GM21529 (cell line): ENCODE results near the gene ZNF407.

Source experiments
- ATAC-seq: cut with Tn5 transposase; IDR thresholded peaks from one replicate; pipeline ENCODE4 v1.9.1; 2021; ENCODE audit not compliant: unreplicated experiment

The ZNF407 gene

DNA sequence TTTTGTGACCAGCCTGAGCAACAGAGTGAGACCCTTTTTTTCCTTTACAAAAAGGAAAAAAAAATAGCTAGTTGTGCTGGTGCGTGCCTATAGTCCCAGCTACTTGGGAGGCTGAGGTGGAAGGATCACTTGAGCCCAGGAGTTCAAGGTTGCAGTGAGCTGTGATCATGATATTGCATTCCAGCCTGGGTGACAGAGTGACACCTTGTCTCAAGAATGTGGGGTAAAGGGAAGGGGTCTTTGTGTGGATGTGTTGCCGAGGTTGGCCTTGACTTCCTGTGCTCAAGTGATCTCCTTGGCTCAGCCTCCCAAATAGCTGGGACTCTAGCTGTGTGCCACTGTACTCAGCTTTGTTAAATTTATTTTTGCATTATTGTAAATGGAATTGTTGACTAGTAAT lies 120.6 kb downstream of the ZNF407 start:
- ATAC-seq = no peak

- no peak for ATAC-seq
These were observed 124.6 kb downstream of the ZNF407 start for GRCh38 chr18:74722237-74722636.

DNA sequence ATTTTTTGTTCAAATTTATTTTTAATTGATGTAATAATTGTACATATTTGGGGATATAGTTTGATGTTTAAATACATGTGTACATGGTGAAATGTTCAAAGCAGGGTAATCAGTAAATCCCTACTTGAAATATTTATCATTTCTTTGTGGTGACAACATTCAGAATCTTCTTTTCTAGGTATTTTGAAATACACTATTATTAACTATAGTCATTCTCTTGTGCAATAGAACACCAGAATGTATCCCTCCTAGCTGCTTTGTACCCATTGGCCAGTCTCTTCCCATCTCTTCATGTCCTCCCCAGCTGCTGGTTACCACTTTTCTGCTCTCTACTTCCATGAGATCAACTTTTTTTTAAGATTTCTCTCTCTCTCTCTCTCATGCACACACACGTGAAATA lies 126.5 kb downstream of the ZNF407 start:
- ATAC-seq = no peak

DNA sequence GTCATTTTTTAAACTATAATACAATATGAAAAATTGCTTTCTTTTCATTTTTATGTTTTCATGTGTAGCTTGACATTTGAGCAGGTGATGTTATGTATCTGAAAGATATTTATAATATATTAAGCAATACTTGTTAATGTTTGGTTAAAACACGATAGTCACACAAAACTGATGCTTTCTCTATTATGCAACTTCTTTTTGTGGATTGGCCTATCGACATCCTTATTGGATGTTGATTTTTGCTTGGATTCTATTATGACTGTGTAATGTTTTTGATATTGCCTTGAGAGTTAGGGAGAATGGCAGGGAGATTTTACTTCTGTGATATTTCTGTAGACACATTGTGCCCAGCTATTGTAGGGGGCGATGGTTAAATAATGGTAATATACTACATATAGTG lies 128.0 kb downstream of the ZNF407 start:
- ATAC-seq = no peak

- ATAC-seq = no peak
These were observed 130.9 kb downstream of the ZNF407 start for GRCh38 chr18:74728586-74728985.

- ATAC-seq = no peak
These were observed 133.4 kb downstream of the ZNF407 start for GRCh38 chr18:74731097-74731496.

DNA sequence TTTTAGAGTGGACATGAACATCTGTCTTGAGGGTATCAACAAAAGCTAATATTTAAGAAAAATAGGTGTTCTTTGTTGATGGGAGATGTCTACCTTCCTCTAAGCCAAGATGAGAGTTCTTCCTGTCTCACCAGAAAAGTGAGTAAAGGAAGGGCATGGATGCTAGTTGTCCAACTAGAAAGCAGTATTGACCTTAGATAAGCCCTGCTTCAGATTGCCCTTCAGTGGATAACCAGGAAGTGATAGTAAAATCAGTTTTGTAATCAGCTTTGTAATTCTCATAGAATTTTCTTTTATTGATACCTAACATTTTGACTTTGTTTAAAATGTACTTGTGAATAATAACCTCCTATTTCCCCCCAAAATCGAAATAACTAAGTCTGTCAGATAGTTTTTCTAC lies 134.7 kb downstream of the ZNF407 start:
- no peak for ATAC-seq

DNA sequence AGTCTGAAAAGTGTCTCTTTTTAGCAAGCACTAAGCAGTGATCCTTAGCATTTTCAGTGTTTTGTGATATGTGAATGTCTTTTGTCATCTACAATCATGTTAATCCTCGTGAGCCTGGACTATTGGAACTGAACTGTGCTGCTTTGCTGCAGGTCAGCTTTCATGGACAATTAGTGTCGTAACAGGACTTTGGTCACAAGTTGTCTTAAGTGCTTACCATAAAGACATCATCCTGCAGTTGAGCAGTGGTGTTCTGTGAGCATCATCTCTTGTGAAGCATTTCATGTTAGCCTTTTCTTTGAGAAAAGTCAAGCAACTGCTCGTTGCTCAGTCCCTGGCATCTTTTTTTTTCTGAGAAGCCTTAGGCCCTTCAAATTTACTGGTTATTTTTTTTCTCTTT lies 135.9 kb downstream of the ZNF407 start:
- no peak for ATAC-seq

GRCh38 chr18:74734013-74734444 lies 136.4 kb downstream of the ZNF407 start:
- no peak for ATAC-seq

DNA sequence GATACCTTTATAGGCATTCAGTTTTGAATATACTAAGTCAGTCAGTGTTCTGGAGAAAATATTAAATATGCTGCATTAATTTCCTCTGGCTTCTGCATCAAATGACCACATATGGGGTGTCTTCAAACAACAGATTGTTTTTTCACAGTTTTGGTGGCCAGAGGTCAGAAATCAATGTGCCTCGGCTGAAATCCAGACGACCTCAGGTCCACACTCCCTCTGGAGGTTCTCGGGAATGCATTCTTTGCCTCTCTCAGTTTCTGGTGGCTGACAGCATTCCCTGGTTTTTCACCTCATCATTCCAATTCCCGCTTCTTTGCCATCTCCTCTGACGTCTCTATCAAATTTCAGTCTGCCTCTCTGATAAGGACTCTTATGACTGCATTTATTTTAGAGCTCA lies 142.3 kb downstream of the ZNF407 start:
- no peak for ATAC-seq

- no peak for ATAC-seq
These were observed 145.0 kb downstream of the ZNF407 start for GRCh38 chr18:74742573-74743243.

GRCh38 chr18:74745633-74746403 lies 148.1 kb downstream of the ZNF407 start:
- ATAC-seq = no peak

GRCh38 chr18:74748809-74749208 lies 151.1 kb downstream of the ZNF407 start:
- ATAC-seq = no peak

GRCh38 chr18:74758995-74759394 lies 161.3 kb downstream of the ZNF407 start:
- ATAC-seq = no peak

- no peak for ATAC-seq
These were observed 162.4 kb downstream of the ZNF407 start for GRCh38 chr18:74760026-74760425.

DNA sequence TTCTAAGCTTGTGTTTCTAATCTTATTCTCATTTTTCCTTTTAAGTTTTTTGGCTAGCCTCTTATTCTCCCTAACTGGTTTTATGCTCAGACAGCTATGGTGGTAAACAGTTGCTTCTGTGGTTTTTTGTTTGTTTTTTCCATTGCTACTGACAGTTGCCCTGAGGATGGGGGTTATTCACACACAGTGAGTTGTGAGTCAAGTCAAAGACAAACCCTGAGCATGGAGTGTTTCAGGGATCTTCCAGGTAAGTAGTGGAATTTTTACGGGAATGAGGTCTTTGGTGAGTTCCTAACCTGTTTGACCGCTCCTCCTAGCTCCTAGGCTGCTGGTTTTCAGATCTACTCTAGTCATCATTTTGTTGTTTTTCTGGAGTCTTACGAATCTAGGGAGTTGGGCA lies 162.8 kb downstream of the ZNF407 start:
- no peak for ATAC-seq

DNA sequence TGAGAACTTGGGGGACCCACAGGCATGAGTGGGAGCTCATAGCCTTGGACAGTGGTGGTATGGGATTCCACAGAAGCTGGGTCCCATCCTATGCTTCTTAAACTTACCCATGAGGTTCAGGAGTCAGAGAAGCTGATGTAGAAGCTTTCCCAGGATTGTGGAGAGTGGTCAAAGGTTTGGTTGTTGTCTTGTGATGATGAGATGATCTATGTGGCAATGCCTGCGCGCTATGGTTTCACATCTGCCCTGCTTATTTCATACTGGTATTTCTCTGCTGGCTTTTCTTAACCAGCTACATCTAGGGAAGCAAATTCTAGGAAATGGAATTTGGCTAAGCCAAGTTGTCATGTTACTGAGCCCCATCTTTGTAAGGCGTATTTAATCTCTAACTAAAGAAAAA lies 168.6 kb downstream of the ZNF407 start:
- ATAC-seq = no peak

GRCh38 chr18:74768096-74768495 lies 170.4 kb downstream of the ZNF407 start:
- ATAC-seq = no peak

GRCh38 chr18:74773171-74773624 lies 175.5 kb downstream of the ZNF407 start:
- ATAC-seq = peak; percentile 80

- ATAC-seq = no peak
These were observed 176.8 kb downstream of the ZNF407 start for GRCh38 chr18:74774486-74774885.

- no peak for ATAC-seq
These were observed 177.6 kb downstream of the ZNF407 start for GRCh38 chr18:74775239-74775638.

- ATAC-seq = no peak
These were observed 180.6 kb downstream of the ZNF407 start for GRCh38 chr18:74778191-74778847.
